Duodenal mucosa (tissue), 2 donors: Measurements from ENCODE around the gene LCK.

Experiments
- H3K27ac ChIP-seq: one replicate; pipeline ENCODE4 v1.7.0; 2013; ENCODE audit warnings: low read depth, low read length
- H3K27me3 ChIP-seq, 2 donors: one replicate each; pipeline ENCODE4 v1.7.0; 2013; ENCODE audit warnings: low read length in 2 of 2, control low read depth in 1 of 2; ENCODE audit not compliant: insufficient read depth in 2 of 2, control insufficient read depth in 1 of 2
- H3K36me3 ChIP-seq, 2 donors: one replicate each; pipeline ENCODE4 v1.7.0; 2013; ENCODE audit warnings: low read length in 2 of 2, control low read depth in 1 of 2; ENCODE audit not compliant: insufficient read depth in 2 of 2, control insufficient read depth in 1 of 2
- H3K4me1 ChIP-seq, 2 donors: one replicate each; pipeline ENCODE4 v1.7.0; 2013; ENCODE audit warnings: low read length in 2 of 2, control low read depth in 1 of 2; ENCODE audit not compliant: insufficient read depth in 2 of 2, control insufficient read depth in 1 of 2
- H3K4me3 ChIP-seq, 2 donors: one replicate each; pipeline ENCODE4 v1.7.0; 2013; ENCODE audit warnings: low read length in 2 of 2, low read depth in 1 of 2
- H3K9ac ChIP-seq, 2 donors: one replicate each; pipeline ENCODE4 v1.7.0; 2013; ENCODE audit warnings: low read length in 2 of 2, low read depth in 1 of 2
- H3K9me3 ChIP-seq, 2 donors: one replicate each; pipeline ENCODE4 v1.7.0; 2013; ENCODE audit warnings: low read length in 2 of 2, control low read depth in 1 of 2; ENCODE audit not compliant: control insufficient read depth in 1 of 2

Gene LCK

GRCh38 chr1:32334864-32335534 is 83.9 kb downstream of the LCK start:
- H3K27me3 ChIP-seq: no peaks in the 10 kb centered on the region
- H3K9me3 ChIP-seq: no peaks in the 10 kb centered on the region
- H3K4me3 ChIP-seq: peak overlapping the region; percentile 56 to 74
- peak overlapping the region; percentile 55 to 64 for H3K9ac ChIP-seq
- H3K36me3 ChIP-seq: peaks cover 19 to 32% of the 10 kb centered on the region in 2 donors
- H3K27ac ChIP-seq: no peak overlapping the region
- peaks cover 38 to 46% of the 10 kb centered on the region in 2 donors for H3K4me1 ChIP-seq

GRCh38 chr1:32335535-32335789 is 84.4 kb downstream of the LCK start:
- H3K27ac ChIP-seq: no peak overlapping the region

More at GRCh38 chr1:32335535-32335789, 84.4 kb downstream of the LCK start:
- Histone ChIP-seq H3K36me3 (peaks cover 14 to 28% of the 10 kb centered on the region in 2 donors), H3K27me3 (no peaks in the 10 kb centered on the region), H3K9me3 (no peaks in the 10 kb centered on the region), H3K9ac (peak overlapping the region; percentile 55 to 64), H3K4me3 (peak overlapping the region; percentile 56 to 74), H3K4me1 (peaks cover 38 to 46% of the 10 kb centered on the region in 2 donors)
